ENCODE measurements around the gene PCYT2. TPM values are rescaled to one million over a fixed set of nuclear protein-coding genes. Genes with fewer than 3 reads are reported as not detected.

Gene PCYT2
- total RNA-seq, 1 experiment from 2014 or later = 47.0 TPM

DNA sequence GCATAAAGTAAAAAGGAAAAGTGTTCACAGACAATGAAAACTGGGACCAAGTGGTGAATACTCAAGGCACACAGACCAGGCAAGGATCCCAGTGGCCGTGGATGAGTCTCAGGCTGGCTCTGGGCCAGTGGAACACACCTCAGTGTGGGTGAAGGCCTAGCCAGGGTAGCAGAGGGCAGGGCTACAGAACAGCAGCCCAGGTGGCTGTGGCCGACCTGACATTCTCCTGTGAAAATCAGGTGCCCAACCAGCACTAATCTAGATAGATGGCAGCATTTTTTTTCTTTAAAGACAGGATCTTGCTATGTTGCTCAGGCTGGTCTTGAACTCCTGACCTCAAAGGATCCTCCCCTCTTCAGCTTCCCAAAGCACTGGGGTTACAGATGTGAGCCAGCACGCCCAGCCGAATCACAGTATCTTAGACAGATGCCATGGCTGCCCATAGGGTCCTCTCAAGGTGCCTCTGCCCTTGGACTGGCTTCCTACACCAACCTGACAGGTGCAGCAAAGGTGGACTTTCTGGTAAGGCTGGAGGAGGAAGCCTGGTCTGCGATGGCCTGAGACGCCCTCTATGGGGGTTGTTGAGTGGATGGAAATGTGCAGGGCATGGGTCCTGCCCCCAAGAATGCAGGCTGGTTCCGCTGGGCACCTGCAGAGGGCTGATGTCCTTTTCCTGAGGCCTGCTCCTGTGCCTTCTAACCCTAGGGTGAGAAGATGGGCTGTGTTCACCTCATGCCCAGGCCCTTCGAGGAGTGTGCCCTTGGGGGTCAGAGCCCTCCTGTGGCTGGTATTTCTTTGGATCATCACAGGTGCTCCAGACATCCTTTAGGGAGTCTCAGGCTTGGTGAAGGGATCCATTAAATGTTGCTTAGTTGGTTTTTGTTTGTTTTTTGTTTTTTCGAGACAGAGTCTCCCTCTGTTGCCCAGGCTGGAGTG, 47.1 kb downstream of the PCYT2 start:
- no peak for DNase-seq
- no peaks in the 10 kb centered on the region for H3K27me3 ChIP-seq
- peaks cover 74% of the 10 kb centered on the region for H3K36me3 ChIP-seq
- H3K4me3 ChIP-seq = no peak overlapping the region
- no peaks in the 10 kb centered on the region for H3K9me3 ChIP-seq

GRCh38 chr17:81863123-81863675, 48.0 kb downstream of the PCYT2 start:
- H3K27me3 ChIP-seq = no peaks in the 10 kb centered on the region
- DNase-seq = no peak
- peaks cover 76% of the 10 kb centered on the region for H3K36me3 ChIP-seq
- no peaks in the 10 kb centered on the region for H3K9me3 ChIP-seq
- H3K4me3 ChIP-seq = no peak overlapping the region

DNA sequence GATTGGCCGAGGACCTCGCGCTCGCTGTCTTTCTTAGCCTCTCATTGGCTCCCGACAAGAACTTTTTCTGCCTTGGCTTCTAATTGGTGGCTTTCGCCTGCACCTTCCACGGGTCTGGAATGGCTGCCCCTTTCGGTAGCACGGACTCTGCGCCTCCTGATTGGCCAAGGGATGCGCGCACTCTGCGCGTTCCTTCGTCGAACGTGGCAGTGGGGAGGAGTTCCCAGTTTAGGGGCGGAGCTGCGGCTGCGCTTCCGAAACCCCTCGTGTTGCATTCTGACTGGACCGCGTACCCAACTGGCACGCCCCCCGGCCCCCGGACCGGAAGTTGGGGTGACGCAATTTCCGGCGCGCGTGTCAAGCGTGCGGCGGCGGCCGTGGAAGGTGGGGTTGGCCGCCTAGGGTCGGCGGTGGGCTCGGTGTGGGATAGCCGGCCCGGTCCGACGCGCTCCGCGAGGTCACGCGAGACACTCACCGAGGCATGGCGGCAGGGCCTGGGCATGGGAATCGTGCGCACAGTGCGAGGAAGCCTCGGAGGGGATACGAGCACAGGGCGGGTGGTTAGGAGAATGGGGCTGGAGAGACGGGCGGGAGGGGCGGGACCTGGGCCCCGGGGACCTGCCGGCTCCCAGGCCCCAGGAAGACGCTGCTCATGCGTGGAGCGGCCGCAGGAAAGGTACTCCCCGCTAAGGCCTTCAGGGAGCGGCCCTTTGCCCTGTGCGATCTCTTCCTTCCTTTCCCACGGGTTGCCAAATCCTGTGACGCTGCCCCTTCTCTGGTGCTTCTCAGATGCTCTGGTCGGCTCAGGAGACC, 50.2 kb downstream of the PCYT2 start:
- Histone ChIP-seq H3K9me3 (no peaks in the 10 kb centered on the region), H3K36me3 (peaks cover 83% of the 10 kb centered on the region), H3K27me3 (no peaks in the 10 kb centered on the region), H3K4me3 (peak overlapping the region; percentile 78)
- DNase-seq = peak; percentile 100

DNA sequence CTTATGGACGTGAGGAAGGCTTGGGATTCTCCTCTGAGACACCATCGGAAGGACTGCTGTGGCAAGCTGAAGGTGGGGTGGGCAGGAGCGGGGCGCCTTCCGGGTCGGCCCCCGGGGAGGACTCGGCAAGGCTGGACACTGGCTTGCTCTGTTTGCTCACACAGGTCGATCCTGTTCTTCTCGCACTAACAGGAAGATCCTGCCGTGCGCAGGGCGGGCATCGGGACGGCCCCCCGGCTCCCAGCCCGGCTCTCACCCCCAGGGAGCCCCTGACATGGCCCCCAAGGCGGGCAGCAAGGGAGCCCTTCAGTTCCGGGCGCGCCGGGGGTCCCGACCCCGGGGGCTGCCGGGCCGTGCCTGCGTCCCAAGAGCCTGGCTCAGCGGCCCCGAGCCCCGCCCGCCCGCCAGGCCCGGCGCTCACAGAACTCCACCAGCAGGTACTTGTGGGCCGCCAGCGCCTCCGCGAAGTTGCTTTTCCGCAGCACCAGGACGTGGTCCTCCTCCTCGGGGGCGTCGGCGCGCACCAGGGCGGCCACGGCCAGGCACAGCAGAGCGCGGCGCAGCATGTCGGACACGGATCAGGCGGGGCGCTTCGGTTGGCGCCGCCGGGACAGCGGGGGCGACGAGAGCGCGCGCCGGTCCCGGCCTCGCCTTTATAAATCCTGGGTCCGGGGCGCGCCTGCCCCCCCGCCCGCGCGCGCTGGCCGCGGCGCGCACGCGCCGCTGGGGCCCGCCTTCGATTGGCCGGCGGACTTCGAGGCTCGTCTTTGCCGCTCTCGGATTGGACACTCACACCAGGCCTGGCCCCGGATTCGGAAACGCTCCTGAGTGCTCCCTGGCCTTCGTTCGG, 51.1 kb downstream of the PCYT2 start, which contains the start of gene P4HB:
P4HB (minus strand) TSS at position 630 of the 850 bp plus-strand sequence; CDS start at position 566, 64 bp downstream.
- no peak for DNase-seq
- H3K4me3 ChIP-seq = peak within 1 kb of the TSS; percentile 78

GRCh38 chr17:81858967-81859905, 52.0 kb downstream of the PCYT2 start:
- Histone ChIP-seq H3K36me3 (peaks cover 83% of the 10 kb centered on the region), H3K4me3 (peak overlapping the region; percentile 61), H3K27me3 (no peaks in the 10 kb centered on the region), H3K9me3 (no peaks in the 10 kb centered on the region)
- no peak for DNase-seq

More for the DNA sequence above, 51.1 kb downstream of the PCYT2 start, which contains the start of gene P4HB:
- H3K27me3 ChIP-seq = no peaks in the 10 kb centered on the region
- H3K9me3 ChIP-seq = no peaks in the 10 kb centered on the region
- H3K36me3 ChIP-seq = peaks cover 83% of the 10 kb centered on the region

DNA sequence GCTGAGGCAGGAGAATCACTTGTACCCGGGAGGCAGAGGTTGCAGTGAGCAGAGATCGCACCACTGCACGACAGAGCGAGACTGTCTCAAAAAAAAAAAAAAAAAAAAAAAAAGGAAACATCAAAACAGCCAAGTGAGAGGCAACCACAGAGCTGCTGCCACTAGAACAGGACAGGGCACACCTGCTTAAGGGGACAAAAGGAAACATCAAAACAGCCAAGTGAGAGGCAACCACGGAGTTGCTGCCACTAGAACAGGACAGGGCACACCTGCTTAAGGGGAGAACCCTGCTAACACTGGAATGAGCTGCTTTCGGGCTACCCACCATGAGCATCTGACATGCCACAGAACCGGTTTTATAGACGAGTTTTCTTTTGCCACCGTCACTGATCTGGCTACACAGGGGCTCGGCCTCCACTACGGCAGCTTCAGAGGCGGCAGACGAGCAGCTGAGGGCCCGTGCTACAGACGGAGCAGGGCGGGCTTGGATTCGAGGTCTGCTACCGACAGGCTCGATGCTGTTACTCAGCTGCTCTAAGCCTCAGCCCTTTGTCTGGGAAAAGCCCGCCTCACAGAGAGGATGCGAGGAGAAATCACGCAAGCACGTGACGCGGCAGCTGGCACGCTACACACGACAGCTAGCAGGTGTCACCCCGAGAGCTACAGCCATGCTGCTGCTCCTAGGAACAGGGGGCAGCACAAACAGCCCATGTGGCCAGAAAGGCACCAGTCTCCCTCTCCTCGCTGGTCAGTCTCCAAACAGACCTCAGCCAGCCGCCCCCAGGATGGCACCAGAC, 52.8 kb downstream of the PCYT2 start:
- H3K9me3 ChIP-seq = no peaks in the 10 kb centered on the region
- DNase-seq = no peak
- H3K4me3 ChIP-seq = peak overlapping the region; percentile 61
- peaks cover 83% of the 10 kb centered on the region for H3K36me3 ChIP-seq
- no peaks in the 10 kb centered on the region for H3K27me3 ChIP-seq

GRCh38 chr17:81854974-81855774, 56.0 kb downstream of the PCYT2 start:
- H3K27me3 ChIP-seq = no peaks in the 10 kb centered on the region
- DNase-seq = no peak
- H3K9me3 ChIP-seq = no peaks in the 10 kb centered on the region
- H3K4me3 ChIP-seq = no peak overlapping the region
- peaks cover 93% of the 10 kb centered on the region for H3K36me3 ChIP-seq

DNA sequence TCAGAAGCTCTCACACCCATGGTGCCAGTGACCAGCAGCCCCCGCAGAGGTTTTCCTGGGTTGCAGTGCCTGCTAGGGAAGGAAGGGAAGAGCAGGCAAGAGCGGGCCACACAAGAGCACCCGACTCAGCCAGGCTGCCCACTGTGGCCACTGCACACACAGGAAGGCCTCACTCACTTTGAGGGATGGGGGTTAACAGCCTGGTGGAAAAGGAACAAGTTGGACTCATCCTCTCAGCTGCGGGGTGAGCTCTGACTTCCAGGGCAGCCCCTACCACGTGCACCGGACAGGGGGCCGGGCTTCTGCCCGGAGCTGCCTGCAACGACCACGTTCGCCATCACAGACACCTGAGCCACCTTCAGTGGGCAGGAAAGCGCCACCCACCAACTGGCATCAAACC, 59.0 kb downstream of the PCYT2 start:
- no peak for DNase-seq
- Histone ChIP-seq H3K36me3 (peaks cover 93% of the 10 kb centered on the region), H3K27me3 (no peaks in the 10 kb centered on the region), H3K9me3 (no peaks in the 10 kb centered on the region), H3K4me3 (no peak overlapping the region)

DNA sequence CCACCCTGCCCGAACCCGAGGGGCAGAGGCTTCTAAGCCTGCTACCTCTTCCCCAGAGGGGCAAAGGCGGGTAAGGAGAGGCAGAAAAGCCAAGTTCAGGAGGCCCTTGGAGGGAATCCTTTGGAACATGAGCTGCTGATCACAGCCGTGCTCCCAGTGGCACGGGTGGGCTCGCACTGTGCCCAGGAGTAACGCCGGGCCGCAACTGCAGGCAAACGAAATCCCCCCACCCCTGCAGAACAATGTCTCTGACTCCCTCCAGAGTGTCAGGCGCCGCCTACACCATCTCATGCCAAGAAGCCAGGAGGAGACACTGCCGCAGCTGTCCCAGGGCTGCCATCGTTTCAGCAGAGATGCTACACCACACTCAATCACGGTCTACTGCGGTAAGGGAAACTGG, 59.8 kb downstream of the PCYT2 start:
- DNase-seq = no peak
- Histone ChIP-seq H3K27me3 (no peaks in the 10 kb centered on the region), H3K9me3 (no peaks in the 10 kb centered on the region), H3K36me3 (peaks cover 93% of the 10 kb centered on the region), H3K4me3 (no peak overlapping the region)

Other genes with a start within 250 kb of the PCYT2 start
- 61.1 and 64.7 TPM in 2 replicates for gene OXLD1, start 244.8 kb downstream of the PCYT2 start, total RNA-seq (2014; rRNA removed; shearing (Covaris generic); ENCODE audit: low replicate concordance)
- gene CCDC137, start 244.7 kb downstream of the PCYT2 start, total RNA-seq (2014; rRNA removed; shearing (Covaris generic); ENCODE audit: low replicate concordance) = 55.2 and 133 TPM in 2 replicates
- 35.0 and 47.8 TPM in 2 replicates for gene ARL16, start 227.6 kb downstream of the PCYT2 start, total RNA-seq (2014; rRNA removed; shearing (Covaris generic); ENCODE audit: low replicate concordance)
- 102 and 116 TPM in 2 replicates for gene HGS, start 227.4 kb downstream of the PCYT2 start, total RNA-seq (2014; rRNA removed; shearing (Covaris generic); ENCODE audit: low replicate concordance)
- 146 and 225 TPM in 2 replicates for gene MRPL12, start 208.0 kb downstream of the PCYT2 start, total RNA-seq (2014; rRNA removed; shearing (Covaris generic); ENCODE audit: low replicate concordance)
- gene SLC25A10, start 199.1 kb downstream of the PCYT2 start, total RNA-seq (2014; rRNA removed; shearing (Covaris generic); ENCODE audit: low replicate concordance) = 51.4 and 77.6 TPM in 2 replicates
- gene GCGR, start 107.2 kb downstream of the PCYT2 start, total RNA-seq (2014; rRNA removed; shearing (Covaris generic); ENCODE audit: low replicate concordance) = not detected in 2 replicates
- 73.2 and 83.7 TPM in 2 replicates for gene MCRIP1, start 78.1 kb downstream of the PCYT2 start, total RNA-seq (2014; rRNA removed; shearing (Covaris generic); ENCODE audit: low replicate concordance)
- not detected in 2 replicates for gene PPP1R27, start 76.3 kb downstream of the PCYT2 start, total RNA-seq (2014; rRNA removed; shearing (Covaris generic); ENCODE audit: low replicate concordance)
- 531 and 798 TPM in 2 replicates for gene P4HB, start 50.9 kb downstream of the PCYT2 start, total RNA-seq (2014; rRNA removed; shearing (Covaris generic); ENCODE audit: low replicate concordance)
- 114 and 185 TPM in 2 replicates for gene ARHGDIA, start 40.1 kb downstream of the PCYT2 start, total RNA-seq (2014; rRNA removed; shearing (Covaris generic); ENCODE audit: low replicate concordance)
- gene ALYREF, start 19.8 kb downstream of the PCYT2 start, total RNA-seq (2014; rRNA removed; shearing (Covaris generic); ENCODE audit: low replicate concordance) = 313 and 425 TPM in 2 replicates
- gene ANAPC11, start 19.7 kb downstream of the PCYT2 start, total RNA-seq (2014; rRNA removed; shearing (Covaris generic); ENCODE audit: low replicate concordance) = 161 and 303 TPM in 2 replicates
- 1.3 and 2.5 TPM in 2 replicates for gene NPB, start 9.2 kb downstream of the PCYT2 start, total RNA-seq (2014; rRNA removed; shearing (Covaris generic); ENCODE audit: low replicate concordance)
- gene SIRT7, start 6.8 kb upstream of the PCYT2 start, total RNA-seq (2014; rRNA removed; shearing (Covaris generic); ENCODE audit: low replicate concordance) = 22.1 and 25.9 TPM in 2 replicates
- gene MAFG, start 16.3 kb upstream of the PCYT2 start, total RNA-seq (2014; rRNA removed; shearing (Covaris generic); ENCODE audit: low replicate concordance) = 11.8 and 14.9 TPM in 2 replicates
- gene PYCR1, start 25.9 kb upstream of the PCYT2 start, total RNA-seq (2014; rRNA removed; shearing (Covaris generic); ENCODE audit: low replicate concordance) = 253 and 283 TPM in 2 replicates
- gene MYADML2, start 35.8 kb upstream of the PCYT2 start, total RNA-seq (2014; rRNA removed; shearing (Covaris generic); ENCODE audit: low replicate concordance) = not detected in 2 replicates
- 0.66 TPM in 1 of 2 replicates, not detected in the other for gene NOTUM, start 49.8 kb upstream of the PCYT2 start, total RNA-seq (2014; rRNA removed; shearing (Covaris generic); ENCODE audit: low replicate concordance)
- gene ASPSCR1, start 66.2 kb upstream of the PCYT2 start, total RNA-seq (2014; rRNA removed; shearing (Covaris generic); ENCODE audit: low replicate concordance) = 43.5 and 78.0 TPM in 2 replicates
- gene CENPX, start 111.5 kb upstream of the PCYT2 start, total RNA-seq (2014; rRNA removed; shearing (Covaris generic); ENCODE audit: low replicate concordance) = 106 and 181 TPM in 2 replicates
- gene LRRC45, start 111.9 kb upstream of the PCYT2 start, total RNA-seq (2014; rRNA removed; shearing (Covaris generic); ENCODE audit: low replicate concordance) = 31.7 and 33.0 TPM in 2 replicates
- 18.2 and 18.4 TPM in 2 replicates for gene RAC3, start 120.3 kb upstream of the PCYT2 start, total RNA-seq (2014; rRNA removed; shearing (Covaris generic); ENCODE audit: low replicate concordance)
- 44.0 and 73.1 TPM in 2 replicates for gene DCXR, start 126.3 kb upstream of the PCYT2 start, total RNA-seq (2014; rRNA removed; shearing (Covaris generic); ENCODE audit: low replicate concordance)
- gene RFNG, start 140.4 kb upstream of the PCYT2 start, total RNA-seq (2014; rRNA removed; shearing (Covaris generic); ENCODE audit: low replicate concordance) = 41.2 and 41.6 TPM in 2 replicates
- 103 and 181 TPM in 2 replicates for gene GPS1, start 140.5 kb upstream of the PCYT2 start, total RNA-seq (2014; rRNA removed; shearing (Covaris generic); ENCODE audit: low replicate concordance)
- gene DUS1L, start 154.4 kb upstream of the PCYT2 start, total RNA-seq (2014; rRNA removed; shearing (Covaris generic); ENCODE audit: low replicate concordance) = 104 and 123 TPM in 2 replicates
- gene FASN, start 186.8 kb upstream of the PCYT2 start, total RNA-seq (2014; rRNA removed; shearing (Covaris generic); ENCODE audit: low replicate concordance) = 112 and 125 TPM in 2 replicates

Data from MG63 (cell line).